Thoracic aorta (tissue), 2 donors: ENCODE data around the gene CDKAL1. TPM values are rescaled to one million over a fixed set of nuclear protein-coding genes. Genes with fewer than 3 reads are reported as not detected.

ENCODE experiments used
- ATAC-seq: fragments of 150-250 bp; one replicate; pipeline ENCODE4 v1.8.0; 2017; ENCODE audit warnings: low read depth; ENCODE audit not compliant: insufficient number of reproducible peaks, low FRiP score
- DNase-seq: peaks from one replicate; pipeline ENCODE4 v3.0.0-alpha.2; 2020; ENCODE audit warnings: low spot score
- H3K27ac ChIP-seq, 2 donors: fragments of 200-600 bp; sonication (generic); 1 replicate in 1 of 2; 2 replicates in 1 of 2; pipeline ENCODE4 v1.5.1; 2016; ENCODE audit warnings: mild to moderate bottlenecking in 2 of 2, moderate library complexity in 2 of 2
- H3K27me3 ChIP-seq: fragments of 200-600 bp; sonication (generic); replicated peaks from 2 replicates; pipeline ENCODE4 v1.6.0; 2016; ENCODE audit warnings: mild to moderate bottlenecking; ENCODE audit not compliant: insufficient read depth
- H3K36me3 ChIP-seq: fragments of 200-600 bp; sonication (generic); one replicate; pipeline ENCODE4 v1.5.1; 2016
- H3K4me1 ChIP-seq, 2 donors: fragments of 200-600 bp; sonication (generic); 1 replicate in 1 of 2; 2 replicates in 1 of 2; pipeline versions ENCODE4 v1.5.1 to v1.6.0; 2016; ENCODE audit warnings: low read depth in 2 of 2, mild to moderate bottlenecking in 1 of 2; ENCODE audit not compliant: control insufficient read depth in 1 of 2
- H3K4me3 ChIP-seq: fragments of 200-600 bp; sonication (generic); 2 replicates; pipeline ENCODE4 v1.5.1; 2016; ENCODE audit warnings: mild to moderate bottlenecking
- H3K9me3 ChIP-seq: fragments of 200-600 bp; sonication (generic); 2 replicates; pipeline ENCODE4 v1.5.1; 2016
- total RNA-seq, 2 donors: library from RNA; depleted of rRNA; stranded (reverse); fragments of >200 nt; gene quantifications; one replicate each; pipeline versions ENCODE4 v1.1.0 to v1.2.3, GENCODE V29; 2016
- TF ChIP-seq, protein P1 (sequence below): fragments of 200-600 bp; sonication (generic); IDR thresholded peaks from one replicate; pipeline ENCODE4 v1.5.1; 2019; ENCODE audit warnings: antibody characterized with exemption

Gene CDKAL1
- total RNA-seq, 2 donors from 2014 or later, result 8.5 to 14.6 TPM

DNA sequence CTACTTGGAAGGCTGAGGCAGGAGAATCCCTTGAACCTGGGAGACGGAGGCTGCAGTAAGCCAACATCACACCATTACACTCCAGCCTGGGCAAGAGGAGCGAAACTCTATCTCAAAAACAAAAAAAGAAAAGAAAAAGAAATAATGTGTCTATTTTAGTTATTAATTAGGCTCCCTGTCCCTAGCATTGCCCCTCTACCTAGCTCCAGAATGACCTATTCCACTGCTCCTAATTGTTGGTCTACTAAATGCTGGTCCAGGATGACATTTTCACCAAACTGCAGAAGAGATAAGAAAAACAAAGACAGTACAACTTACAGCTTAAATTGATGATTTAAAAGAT lies 629.6 kb downstream of the CDKAL1 start:
- Histone ChIP-seq H3K27me3 (no peaks in the 10 kb centered on the region), H3K4me1 (no peaks in the 10 kb centered on the region), H3K4me3 (no peak overlapping the region), H3K9me3 (no peaks in the 10 kb centered on the region), H3K36me3 (no peaks in the 10 kb centered on the region), H3K27ac (no peak overlapping the region)
- DNase-seq (no peak), ATAC-seq (no peak)
- TF ChIP-seq, protein P1, sequence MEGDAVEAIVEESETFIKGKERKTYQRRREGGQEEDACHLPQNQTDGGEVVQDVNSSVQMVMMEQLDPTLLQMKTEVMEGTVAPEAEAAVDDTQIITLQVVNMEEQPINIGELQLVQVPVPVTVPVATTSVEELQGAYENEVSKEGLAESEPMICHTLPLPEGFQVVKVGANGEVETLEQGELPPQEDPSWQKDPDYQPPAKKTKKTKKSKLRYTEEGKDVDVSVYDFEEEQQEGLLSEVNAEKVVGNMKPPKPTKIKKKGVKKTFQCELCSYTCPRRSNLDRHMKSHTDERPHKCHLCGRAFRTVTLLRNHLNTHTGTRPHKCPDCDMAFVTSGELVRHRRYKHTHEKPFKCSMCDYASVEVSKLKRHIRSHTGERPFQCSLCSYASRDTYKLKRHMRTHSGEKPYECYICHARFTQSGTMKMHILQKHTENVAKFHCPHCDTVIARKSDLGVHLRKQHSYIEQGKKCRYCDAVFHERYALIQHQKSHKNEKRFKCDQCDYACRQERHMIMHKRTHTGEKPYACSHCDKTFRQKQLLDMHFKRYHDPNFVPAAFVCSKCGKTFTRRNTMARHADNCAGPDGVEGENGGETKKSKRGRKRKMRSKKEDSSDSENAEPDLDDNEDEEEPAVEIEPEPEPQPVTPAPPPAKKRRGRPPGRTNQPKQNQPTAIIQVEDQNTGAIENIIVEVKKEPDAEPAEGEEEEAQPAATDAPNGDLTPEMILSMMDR, result no peak

GRCh38 chr6:21164768-21165326 lies 630.6 kb downstream of the CDKAL1 start:
- no peak for ATAC-seq

GRCh38 chr6:21166754-21167153 lies 632.5 kb downstream of the CDKAL1 start:
- H3K4me3 ChIP-seq, result no peak overlapping the region
- ATAC-seq (no peak), DNase-seq (no peak)
- H3K27ac ChIP-seq, result no peak overlapping the region
- H3K9me3 ChIP-seq, result no peaks in the 10 kb centered on the region
- H3K36me3 ChIP-seq, result no peaks in the 10 kb centered on the region
- TF ChIP-seq, protein P1, result no peak
- no peaks in the 10 kb centered on the region for H3K27me3 ChIP-seq
- H3K4me1 ChIP-seq, result no peaks in the 10 kb centered on the region

More at GRCh38 chr6:21164768-21165326, 630.6 kb downstream of the CDKAL1 start:
- Histone ChIP-seq H3K27me3 (no peaks in the 10 kb centered on the region), H3K4me1 (no peaks in the 10 kb centered on the region), H3K9me3 (no peaks in the 10 kb centered on the region), H3K27ac (no peak overlapping the region), H3K4me3 (no peak overlapping the region), H3K36me3 (no peaks in the 10 kb centered on the region)
- no peak for DNase-seq
- TF ChIP-seq, protein P1, result no peak

GRCh38 chr6:21167790-21168189 lies 633.5 kb downstream of the CDKAL1 start:
- no peak for ATAC-seq

GRCh38 chr6:21171801-21172200 lies 637.5 kb downstream of the CDKAL1 start:
- no peak overlapping the region for H3K27ac ChIP-seq
- H3K27me3 ChIP-seq, result no peaks in the 10 kb centered on the region
- H3K9me3 ChIP-seq, result no peaks in the 10 kb centered on the region
- H3K4me1 ChIP-seq, result no peaks in the 10 kb centered on the region
- DNase-seq, result no peak
- H3K4me3 ChIP-seq, result no peak overlapping the region
- ATAC-seq, result no peak
- TF ChIP-seq, protein P1, result no peak
- H3K36me3 ChIP-seq, result no peaks in the 10 kb centered on the region

More at GRCh38 chr6:21167790-21168189, 633.5 kb downstream of the CDKAL1 start:
- no peak overlapping the region for H3K27ac ChIP-seq
- no peaks in the 10 kb centered on the region for H3K27me3 ChIP-seq
- H3K4me1 ChIP-seq, result no peaks in the 10 kb centered on the region
- H3K9me3 ChIP-seq, result no peaks in the 10 kb centered on the region
- TF ChIP-seq, protein P1, result no peak
- H3K36me3 ChIP-seq, result no peaks in the 10 kb centered on the region
- no peak overlapping the region for H3K4me3 ChIP-seq
- no peak for DNase-seq
